ENCODE data around the gene PID1.

- TF ChIP-seq, protein P1, sequence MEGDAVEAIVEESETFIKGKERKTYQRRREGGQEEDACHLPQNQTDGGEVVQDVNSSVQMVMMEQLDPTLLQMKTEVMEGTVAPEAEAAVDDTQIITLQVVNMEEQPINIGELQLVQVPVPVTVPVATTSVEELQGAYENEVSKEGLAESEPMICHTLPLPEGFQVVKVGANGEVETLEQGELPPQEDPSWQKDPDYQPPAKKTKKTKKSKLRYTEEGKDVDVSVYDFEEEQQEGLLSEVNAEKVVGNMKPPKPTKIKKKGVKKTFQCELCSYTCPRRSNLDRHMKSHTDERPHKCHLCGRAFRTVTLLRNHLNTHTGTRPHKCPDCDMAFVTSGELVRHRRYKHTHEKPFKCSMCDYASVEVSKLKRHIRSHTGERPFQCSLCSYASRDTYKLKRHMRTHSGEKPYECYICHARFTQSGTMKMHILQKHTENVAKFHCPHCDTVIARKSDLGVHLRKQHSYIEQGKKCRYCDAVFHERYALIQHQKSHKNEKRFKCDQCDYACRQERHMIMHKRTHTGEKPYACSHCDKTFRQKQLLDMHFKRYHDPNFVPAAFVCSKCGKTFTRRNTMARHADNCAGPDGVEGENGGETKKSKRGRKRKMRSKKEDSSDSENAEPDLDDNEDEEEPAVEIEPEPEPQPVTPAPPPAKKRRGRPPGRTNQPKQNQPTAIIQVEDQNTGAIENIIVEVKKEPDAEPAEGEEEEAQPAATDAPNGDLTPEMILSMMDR (IDR thresholded peaks at IDR 0.05) = no peak
- TF ChIP-seq POLR2A (IDR thresholded peaks at IDR 0.05) = no peak
These were observed 183.1 kb downstream of the PID1 start for GRCh38 chr2:229087843-229088516.
